Measurements from ENCODE around the gene THOC5.

DNA sequence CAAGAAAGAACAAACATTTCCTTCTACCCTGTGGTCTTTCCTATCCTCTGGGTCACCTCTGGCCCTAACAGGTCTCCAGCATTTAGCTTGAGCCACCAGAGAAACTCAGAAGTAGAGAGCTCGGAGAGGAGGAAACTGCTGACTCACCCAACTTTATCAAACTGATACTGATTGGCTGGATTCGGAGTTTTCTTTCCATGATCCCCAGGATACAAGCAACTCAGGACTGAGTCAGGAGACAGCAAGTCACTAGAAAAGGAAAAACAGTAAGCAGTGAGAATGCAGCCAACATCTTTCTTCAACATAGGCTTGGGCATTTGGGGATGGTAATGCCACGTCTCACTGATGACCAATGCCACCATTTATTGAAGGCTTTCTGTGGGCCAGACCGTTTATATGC is 32.7 kb downstream of the THOC5 start:
- TF ChIP-seq, protein P1, sequence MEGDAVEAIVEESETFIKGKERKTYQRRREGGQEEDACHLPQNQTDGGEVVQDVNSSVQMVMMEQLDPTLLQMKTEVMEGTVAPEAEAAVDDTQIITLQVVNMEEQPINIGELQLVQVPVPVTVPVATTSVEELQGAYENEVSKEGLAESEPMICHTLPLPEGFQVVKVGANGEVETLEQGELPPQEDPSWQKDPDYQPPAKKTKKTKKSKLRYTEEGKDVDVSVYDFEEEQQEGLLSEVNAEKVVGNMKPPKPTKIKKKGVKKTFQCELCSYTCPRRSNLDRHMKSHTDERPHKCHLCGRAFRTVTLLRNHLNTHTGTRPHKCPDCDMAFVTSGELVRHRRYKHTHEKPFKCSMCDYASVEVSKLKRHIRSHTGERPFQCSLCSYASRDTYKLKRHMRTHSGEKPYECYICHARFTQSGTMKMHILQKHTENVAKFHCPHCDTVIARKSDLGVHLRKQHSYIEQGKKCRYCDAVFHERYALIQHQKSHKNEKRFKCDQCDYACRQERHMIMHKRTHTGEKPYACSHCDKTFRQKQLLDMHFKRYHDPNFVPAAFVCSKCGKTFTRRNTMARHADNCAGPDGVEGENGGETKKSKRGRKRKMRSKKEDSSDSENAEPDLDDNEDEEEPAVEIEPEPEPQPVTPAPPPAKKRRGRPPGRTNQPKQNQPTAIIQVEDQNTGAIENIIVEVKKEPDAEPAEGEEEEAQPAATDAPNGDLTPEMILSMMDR (IDR thresholded peaks at IDR 0.05; ENCODE audit: poor library complexity, severe bottlenecking): no peak
- TF ChIP-seq TAF1 (IDR thresholded peaks at IDR 0.05; ENCODE audit: low read depth) (no peak), EZH2 (IDR thresholded peaks at IDR 0.05; ENCODE audit: borderline replicate concordance, insufficient read depth, low read length, poor library complexity, severe bottlenecking) (no peak), EP300 (conservative IDR thresholded peaks at IDR 0.05; ENCODE audit: poor library complexity, severe bottlenecking) (no peak), POLR2AphosphoS5 (IDR thresholded peaks at IDR 0.05) (no peak), RAD21 (conservative IDR thresholded peaks at IDR 0.05) (no peak), MXI1 (conservative IDR thresholded peaks at IDR 0.05; ENCODE audit: poor library complexity, severe bottlenecking) (no peak), SMC3 (conservative IDR thresholded peaks at IDR 0.05; ENCODE audit: poor library complexity) (no peak)
- TF ChIP-seq, protein P2, sequence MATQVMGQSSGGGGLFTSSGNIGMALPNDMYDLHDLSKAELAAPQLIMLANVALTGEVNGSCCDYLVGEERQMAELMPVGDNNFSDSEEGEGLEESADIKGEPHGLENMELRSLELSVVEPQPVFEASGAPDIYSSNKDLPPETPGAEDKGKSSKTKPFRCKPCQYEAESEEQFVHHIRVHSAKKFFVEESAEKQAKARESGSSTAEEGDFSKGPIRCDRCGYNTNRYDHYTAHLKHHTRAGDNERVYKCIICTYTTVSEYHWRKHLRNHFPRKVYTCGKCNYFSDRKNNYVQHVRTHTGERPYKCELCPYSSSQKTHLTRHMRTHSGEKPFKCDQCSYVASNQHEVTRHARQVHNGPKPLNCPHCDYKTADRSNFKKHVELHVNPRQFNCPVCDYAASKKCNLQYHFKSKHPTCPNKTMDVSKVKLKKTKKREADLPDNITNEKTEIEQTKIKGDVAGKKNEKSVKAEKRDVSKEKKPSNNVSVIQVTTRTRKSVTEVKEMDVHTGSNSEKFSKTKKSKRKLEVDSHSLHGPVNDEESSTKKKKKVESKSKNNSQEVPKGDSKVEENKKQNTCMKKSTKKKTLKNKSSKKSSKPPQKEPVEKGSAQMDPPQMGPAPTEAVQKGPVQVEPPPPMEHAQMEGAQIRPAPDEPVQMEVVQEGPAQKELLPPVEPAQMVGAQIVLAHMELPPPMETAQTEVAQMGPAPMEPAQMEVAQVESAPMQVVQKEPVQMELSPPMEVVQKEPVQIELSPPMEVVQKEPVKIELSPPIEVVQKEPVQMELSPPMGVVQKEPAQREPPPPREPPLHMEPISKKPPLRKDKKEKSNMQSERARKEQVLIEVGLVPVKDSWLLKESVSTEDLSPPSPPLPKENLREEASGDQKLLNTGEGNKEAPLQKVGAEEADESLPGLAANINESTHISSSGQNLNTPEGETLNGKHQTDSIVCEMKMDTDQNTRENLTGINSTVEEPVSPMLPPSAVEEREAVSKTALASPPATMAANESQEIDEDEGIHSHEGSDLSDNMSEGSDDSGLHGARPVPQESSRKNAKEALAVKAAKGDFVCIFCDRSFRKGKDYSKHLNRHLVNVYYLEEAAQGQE (IDR thresholded peaks at IDR 0.05; ENCODE audit: borderline replicate concordance): no peak
